Mesenchymal stem cell (in vitro differentiated cells and primary cell): ENCODE results near the gene RBM15B.
"Not testable (repeated sequence)": the region's sequence is repeated elsewhere in the genome, so short reads cannot be mapped to it uniquely, and the experiment has no call there.

Experiments used
- DNase-seq: peaks from one replicate; pipeline ENCODE4 v3.0.0-alpha.2; 2013
- H2AFZ ChIP-seq: one replicate; pipeline ENCODE4 v1.6.1; 2013; ENCODE audit warnings: low read depth, mild to moderate bottlenecking, control low read depth, inconsistent platforms, low read length, moderate library complexity
- H2AK5ac ChIP-seq: 2 replicates; pipeline ENCODE4 v1.6.1; 2013; ENCODE audit warnings: low read length, moderate library complexity, mild to moderate bottlenecking, inconsistent platforms; ENCODE audit not compliant: severe bottlenecking
- H2BK120ac ChIP-seq: one replicate; pipeline ENCODE4 v1.6.1; 2013; ENCODE audit warnings: low read depth, mild to moderate bottlenecking, inconsistent platforms, low read length, moderate library complexity
- H2BK12ac ChIP-seq, 2 experiments: one replicate each; pipeline ENCODE4 v1.6.1; 2013; ENCODE audit warnings: inconsistent platforms in 2 of 2, low read length in 2 of 2, mild to moderate bottlenecking in 2 of 2, moderate library complexity in 2 of 2, control low read depth in 1 of 2
- H2BK15ac ChIP-seq: one replicate; pipeline ENCODE4 v1.6.1; 2013; ENCODE audit warnings: mild to moderate bottlenecking, low read depth, inconsistent platforms; ENCODE audit not compliant: poor library complexity, severe bottlenecking
- H2BK5ac ChIP-seq: 2 replicates; pipeline ENCODE4 v1.6.1; 2013; ENCODE audit warnings: low read depth, mild to moderate bottlenecking, low read length, control low read depth, inconsistent platforms; ENCODE audit not compliant: poor library complexity, severe bottlenecking
- H3K14ac ChIP-seq, 2 experiments: one replicate each; pipeline ENCODE4 v1.6.1; 2013; ENCODE audit warnings: inconsistent platforms in 2 of 2, low read length in 2 of 2, control low read depth in 1 of 2, mild to moderate bottlenecking in 1 of 2, moderate library complexity in 1 of 2
- H3K18ac ChIP-seq, 2 experiments: one replicate each; pipeline ENCODE4 v1.6.1; 2013; ENCODE audit warnings: inconsistent platforms in 2 of 2, low read length in 2 of 2, control low read depth in 1 of 2, low read depth in 1 of 2, mild to moderate bottlenecking in 1 of 2
- H3K23ac ChIP-seq, 2 experiments: one replicate each; pipeline ENCODE4 v1.6.1; 2013; ENCODE audit warnings: inconsistent platforms in 2 of 2, low read length in 2 of 2, mild to moderate bottlenecking in 2 of 2, moderate library complexity in 2 of 2, control low read depth in 1 of 2
- H3K27ac ChIP-seq: 2 replicates; pipeline ENCODE4 v1.5.1; 2013; ENCODE audit warnings: mild to moderate bottlenecking, moderate library complexity, low read length, control low read depth, inconsistent platforms; ENCODE audit not compliant: poor library complexity, severe bottlenecking
- H3K27me3 ChIP-seq, 2 experiments: 2 replicates each; pipeline versions ENCODE4 v1.6.1 to v1.7.0; 2013; ENCODE audit warnings: low read length in 2 of 2, mild to moderate bottlenecking in 2 of 2, moderate library complexity in 2 of 2, control low read depth in 1 of 2, inconsistent platforms in 1 of 2; ENCODE audit not compliant: control insufficient read depth in 1 of 2, insufficient read depth in 1 of 2
- H3K36me3 ChIP-seq, 2 experiments: 2 replicates each; pipeline versions ENCODE4 v1.6.1 to v1.7.0; 2013; ENCODE audit warnings: low read length in 2 of 2, control low read depth in 1 of 2, inconsistent platforms in 1 of 2, low read depth in 1 of 2, mild to moderate bottlenecking in 1 of 2; ENCODE audit not compliant: insufficient read depth in 2 of 2, control insufficient read depth in 1 of 2
- H3K4ac ChIP-seq, 2 experiments: one replicate each; pipeline ENCODE4 v1.6.1; 2013; ENCODE audit warnings: inconsistent platforms in 2 of 2, low read length in 2 of 2, mild to moderate bottlenecking in 2 of 2, moderate library complexity in 2 of 2, control low read depth in 1 of 2, low read depth in 1 of 2
- H3K4me1 ChIP-seq: 2 replicates; pipeline ENCODE4 v1.6.1; 2013; ENCODE audit warnings: low read depth, low read length, control low read depth; ENCODE audit not compliant: control insufficient read depth, insufficient read depth
- H3K4me2 ChIP-seq: 2 replicates; pipeline ENCODE4 v1.6.1; 2013; ENCODE audit warnings: low read length, mild to moderate bottlenecking, inconsistent platforms; ENCODE audit not compliant: poor library complexity, severe bottlenecking
- H3K4me3 ChIP-seq, 2 experiments: 2 replicates each; pipeline versions ENCODE4 v1.5.1 to v1.7.0; 2013; ENCODE audit warnings: low read length in 2 of 2, mild to moderate bottlenecking in 2 of 2, control low read depth in 1 of 2, low read depth in 1 of 2; ENCODE audit not compliant: insufficient read depth in 1 of 2
- H3K79me1 ChIP-seq: replicated peaks from 2 replicates; pipeline ENCODE4 v1.6.1; 2013; ENCODE audit warnings: mild to moderate bottlenecking, control low read depth, low read length, inconsistent platforms; ENCODE audit not compliant: poor library complexity, severe bottlenecking
- H3K9ac ChIP-seq: 2 replicates; pipeline ENCODE4 v1.7.0; 2013; ENCODE audit warnings: mild to moderate bottlenecking, low read length, moderate library complexity
- H3K9me3 ChIP-seq: 2 replicates; pipeline ENCODE4 v1.7.0; 2013; ENCODE audit warnings: mild to moderate bottlenecking, low read length; ENCODE audit not compliant: control insufficient read depth
- H4K8ac ChIP-seq: one replicate; pipeline ENCODE4 v1.6.1; 2013; ENCODE audit warnings: inconsistent platforms, mild to moderate bottlenecking, low read length, moderate library complexity
- H4K91ac ChIP-seq: one replicate; pipeline ENCODE4 v1.6.1; 2013; ENCODE audit warnings: mild to moderate bottlenecking, low read length, inconsistent platforms
- WGBS: methylation state at CpG from one replicate; pipeline ENCODE4 v1.1.7; 2013; ENCODE audit warnings: mixed read lengths; 5-methylcytosine and 5-hydroxymethylcytosine counted together

Gene RBM15B

DNA sequence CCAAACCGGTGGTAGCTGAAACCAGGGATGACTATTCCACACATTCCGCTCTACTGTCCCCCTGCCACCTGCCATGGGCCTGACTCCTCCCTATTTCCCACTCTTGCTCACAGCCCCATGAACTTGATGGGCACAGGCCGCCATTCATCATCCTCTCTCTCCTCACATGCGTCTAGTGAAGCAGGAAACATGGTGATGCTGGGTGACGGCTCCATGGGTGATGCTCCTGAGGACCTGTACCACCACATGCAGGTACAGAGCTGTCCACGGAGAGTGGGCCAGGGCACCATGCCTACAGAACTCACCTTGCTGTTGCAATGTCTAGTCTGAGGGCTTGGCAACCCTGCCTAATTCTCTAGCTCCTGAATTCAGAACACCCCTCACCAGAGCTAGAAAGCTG lies 29.3 kb upstream of the RBM15B start:
- no peak overlapping the region for H3K4me3 ChIP-seq
- no peak overlapping the region for H2AK5ac ChIP-seq
- H2BK5ac ChIP-seq = no peak overlapping the region
- H2BK120ac ChIP-seq = no peak overlapping the region
- no peaks in the 10 kb centered on the region for H3K4me1 ChIP-seq
- no peaks in the 10 kb centered on the region for H3K9me3 ChIP-seq
- WGBS = 84% methylated on average over 6 of the region's 6 CpGs
- no peak overlapping the region for H3K14ac ChIP-seq
- no peak overlapping the region for H3K18ac ChIP-seq
- H3K27me3 ChIP-seq = peaks cover 0 to 2% of the 10 kb centered on the region in 2 experiments
- H3K4me2 ChIP-seq = no peak overlapping the region
- no peak overlapping the region for H3K9ac ChIP-seq
- H3K36me3 ChIP-seq = no peaks in the 10 kb centered on the region
- no peaks in the 10 kb centered on the region for H3K79me1 ChIP-seq
- no peak overlapping the region for H2BK12ac ChIP-seq
- DNase-seq = no peak
- H2BK15ac ChIP-seq = no peak overlapping the region
- no peak overlapping the region for H4K8ac ChIP-seq
- no peak overlapping the region for H3K27ac ChIP-seq
- H2AFZ ChIP-seq = no peak overlapping the region
- H3K4ac ChIP-seq = no peak overlapping the region
- no peak overlapping the region for H4K91ac ChIP-seq
- H3K23ac ChIP-seq = no peak overlapping the region

DNA sequence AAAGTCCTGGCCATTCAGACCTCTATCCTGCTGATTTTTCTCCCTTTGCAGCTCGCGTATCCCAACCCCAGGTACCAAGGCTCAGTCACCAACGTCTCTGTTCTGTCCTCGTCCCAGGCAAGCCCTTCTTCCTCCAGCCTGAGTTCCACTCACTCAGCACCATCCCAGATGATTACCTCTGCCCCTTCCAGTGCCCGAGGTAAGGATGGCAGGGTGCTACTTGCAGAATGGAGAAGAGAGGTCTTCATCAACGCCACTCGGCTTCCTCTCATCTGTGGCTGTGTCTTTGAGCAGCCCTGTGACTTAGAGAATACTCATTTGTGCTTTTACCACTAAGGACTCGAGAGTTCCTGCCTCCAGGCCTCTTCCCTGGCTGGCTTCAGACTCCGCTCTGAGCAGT lies 28.6 kb upstream of the RBM15B start:
- H3K4me2 ChIP-seq = no peak overlapping the region
- H2AK5ac ChIP-seq = no peak overlapping the region
- no peaks in the 10 kb centered on the region for H3K4me1 ChIP-seq
- no peak overlapping the region for H3K14ac ChIP-seq
- H3K79me1 ChIP-seq = no peaks in the 10 kb centered on the region
- no peak overlapping the region for H2BK15ac ChIP-seq
- no peak overlapping the region for H3K4ac ChIP-seq
- no peak overlapping the region for H2AFZ ChIP-seq
- no peak overlapping the region for H3K27ac ChIP-seq
- no peaks in the 10 kb centered on the region for H3K36me3 ChIP-seq
- WGBS = 90% methylated on average over 8 of the region's 9 CpGs
- H3K9ac ChIP-seq = no peak overlapping the region
- H2BK120ac ChIP-seq = no peak overlapping the region
- no peaks in the 10 kb centered on the region for H3K9me3 ChIP-seq
- no peak overlapping the region for H3K23ac ChIP-seq
- no peak for DNase-seq
- no peak overlapping the region for H3K18ac ChIP-seq
- no peak overlapping the region for H2BK5ac ChIP-seq
- H4K91ac ChIP-seq = no peak overlapping the region
- no peak overlapping the region for H2BK12ac ChIP-seq
- no peak overlapping the region for H4K8ac ChIP-seq
- H3K27me3 ChIP-seq = peaks cover 0 to 2% of the 10 kb centered on the region in 2 experiments
- H3K4me3 ChIP-seq = no peak overlapping the region

DNA sequence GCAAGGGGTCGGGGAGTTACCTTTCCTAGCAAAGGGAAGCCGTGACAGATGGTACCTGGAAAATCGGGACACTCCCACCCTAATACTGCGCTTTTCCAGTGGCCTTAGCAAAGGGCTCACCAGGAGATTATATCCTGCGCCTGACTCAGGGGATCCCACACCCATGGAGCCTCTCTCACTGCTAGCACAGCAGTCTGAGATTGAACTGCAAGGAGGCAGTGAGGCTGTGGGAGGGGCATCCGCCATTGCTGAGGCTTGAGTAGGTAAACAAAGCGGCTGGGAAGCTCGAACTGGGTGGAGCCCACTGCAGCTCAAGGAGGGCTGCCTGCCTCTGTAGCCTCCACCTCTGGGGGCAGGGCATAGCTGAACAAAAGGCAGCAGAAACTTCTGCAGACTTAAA lies 22.8 kb upstream of the RBM15B start:
- H3K18ac ChIP-seq, H3K4ac ChIP-seq, H4K91ac ChIP-seq, H3K27me3 ChIP-seq, H3K4me1 ChIP-seq, H2AK5ac ChIP-seq, H3K9ac ChIP-seq, H2BK12ac ChIP-seq, H4K8ac ChIP-seq, DNase-seq, H2BK15ac ChIP-seq, H3K4me3 ChIP-seq, H2AFZ ChIP-seq, H3K23ac ChIP-seq, H3K79me1 ChIP-seq, H3K27ac ChIP-seq, H3K36me3 ChIP-seq, H3K14ac ChIP-seq, H3K9me3 ChIP-seq, H3K4me2 ChIP-seq, H2BK5ac ChIP-seq, H2BK120ac ChIP-seq: not testable (repeated sequence)
- WGBS = 89% methylated on average over 8 of the region's 8 CpGs

DNA sequence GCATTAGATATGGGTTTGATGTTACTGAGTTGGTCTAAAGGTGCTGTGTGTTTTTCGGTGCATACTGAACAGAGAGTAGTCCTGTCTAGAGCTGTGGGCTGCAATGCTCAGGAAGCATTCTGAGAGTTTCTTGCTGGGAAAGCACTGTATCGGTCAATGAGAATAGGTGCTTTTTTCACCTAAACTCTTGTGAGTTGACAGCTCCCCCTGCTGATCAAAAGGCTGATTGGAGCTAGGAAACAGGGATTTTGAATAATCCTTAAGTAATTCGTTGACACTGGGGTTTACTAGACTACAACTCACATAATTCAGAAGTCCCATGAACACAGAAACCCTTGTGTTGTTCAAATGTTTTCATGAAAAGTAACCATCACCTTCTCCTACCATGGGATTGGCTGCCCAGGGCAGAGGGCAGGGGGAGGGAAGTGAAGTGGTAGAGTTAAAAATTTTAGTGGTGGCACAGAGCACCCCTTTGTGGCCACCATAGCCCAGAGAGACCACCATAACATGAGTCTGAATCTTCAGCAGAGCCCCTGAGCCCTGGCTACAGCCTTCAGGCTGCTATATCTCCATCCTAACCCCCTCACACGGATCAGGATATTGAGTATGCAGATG lies 19.0 kb upstream of the RBM15B start:
- Histone ChIP-seq H4K91ac (no peak overlapping the region), H2BK12ac (no peak overlapping the region), H3K4me1 (no peaks in the 10 kb centered on the region), H2AK5ac (no peak overlapping the region), H2BK120ac (no peak overlapping the region), H3K4me2 (no peak overlapping the region), H2BK5ac (no peak overlapping the region), H3K27me3 (peaks cover 0 to 10% of the 10 kb centered on the region in 2 experiments), H2BK15ac (no peak overlapping the region), H3K36me3 (no peaks in the 10 kb centered on the region), H3K9ac (no peak overlapping the region), H3K79me1 (no peaks in the 10 kb centered on the region), H2AFZ (no peak overlapping the region), H3K27ac (no peak overlapping the region), H3K4me3 (no peak overlapping the region), H3K23ac (no peak overlapping the region), H3K14ac (no peak overlapping the region), H3K9me3 (no peaks in the 10 kb centered on the region), H3K18ac (no peak overlapping the region), H3K4ac (no peak overlapping the region), H4K8ac (peak overlapping the region; percentile 31)
- peak; percentile 74 for DNase-seq
- 53% methylated on average over 3 of the region's 4 CpGs for WGBS
